CD4-positive, alpha-beta T cell treated with Interleukin-17A for 4 hours (primary cell): ENCODE measurements around the gene C3orf38.
"Not testable (repeated sequence)": the region's sequence is repeated elsewhere in the genome, so short reads cannot be mapped to it uniquely, and the experiment has no call there.

Source experiments
- DNase-seq: peaks from one replicate; pipeline ENCODE4 v3.0.0-alpha.2; 2020; ENCODE audit warnings: mixed read lengths

Gene C3orf38

GRCh38 chr3:88166419-88166971 is 16.7 kb downstream of the C3orf38 start:
- no peak for DNase-seq

- DNase-seq: no peak
These were observed 17.4 kb downstream of the C3orf38 start for GRCh38 chr3:88167173-88167572.

GRCh38 chr3:88167704-88168103 is 17.9 kb downstream of the C3orf38 start:
- no peak for DNase-seq

- no peak for DNase-seq
These were observed 18.4 kb downstream of the C3orf38 start for GRCh38 chr3:88168171-88168570.

GRCh38 chr3:88180398-88180999 is 30.7 kb downstream of the C3orf38 start:
- DNase-seq: peak; percentile 37

- not testable (repeated sequence) for DNase-seq
These were observed 32.6 kb downstream of the C3orf38 start for GRCh38 chr3:88182165-88182918.

- no peak for DNase-seq
These were observed 38.7 kb downstream of the C3orf38 start for GRCh38 chr3:88188436-88188835.

- no peak for DNase-seq
These were observed 39.6 kb downstream of the C3orf38 start for GRCh38 chr3:88189361-88189810.

GRCh38 chr3:88191872-88192409 is 42.2 kb downstream of the C3orf38 start:
- no peak for DNase-seq

- DNase-seq: no peak
These were observed 42.9 kb downstream of the C3orf38 start for GRCh38 chr3:88192631-88193030.

- no peak for DNase-seq
These were observed 46.2 kb downstream of the C3orf38 start for GRCh38 chr3:88195951-88196434.

- no peak for DNase-seq
These were observed 48.4 kb downstream of the C3orf38 start for GRCh38 chr3:88198121-88198520.

GRCh38 chr3:88203642-88204055 is 53.9 kb downstream of the C3orf38 start:
- peak; percentile 46 for DNase-seq
